SKM-1 (cell line): ENCODE measurements around the gene AGPAT1.

ENCODE experiments used
- DNase-seq: peaks from one replicate; lab custom pipeline; 2025; ENCODE audit not compliant: unreplicated experiment; lab: John Stamatoyannopoulos, UW

The AGPAT1 gene

DNA sequence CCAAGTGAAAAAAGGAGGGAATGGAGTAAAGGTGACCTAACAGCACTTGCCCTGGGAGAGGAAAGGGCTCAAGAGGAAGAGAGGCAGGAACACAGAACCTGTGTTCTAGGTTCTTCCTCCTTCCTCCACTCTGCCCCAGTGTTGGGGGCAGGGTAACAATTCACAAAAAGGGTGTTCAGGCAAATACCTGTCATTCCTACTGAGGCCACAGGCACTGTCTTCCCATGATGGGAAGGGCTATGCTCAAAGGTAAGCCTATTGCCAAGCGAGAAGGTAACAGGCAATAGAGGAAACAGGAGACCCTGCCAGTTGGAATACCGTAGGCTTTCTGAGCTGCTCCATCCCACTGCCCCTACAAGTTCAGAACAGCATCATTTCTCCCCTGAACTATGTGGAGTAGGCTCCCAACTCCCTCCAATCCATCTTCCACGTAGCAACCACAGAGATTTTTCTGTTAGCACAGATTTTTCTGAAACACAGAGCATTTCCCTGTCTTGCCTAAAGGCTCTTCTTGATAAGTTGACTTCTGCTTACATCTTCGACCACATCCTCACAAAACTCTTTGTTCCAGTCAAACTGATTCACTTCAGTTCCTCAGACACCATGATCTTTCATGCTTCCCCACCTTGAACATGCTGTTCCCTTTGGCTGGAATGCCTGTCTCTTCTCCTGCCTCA is 2.7 kb downstream of the AGPAT1 start:
- no peak for DNase-seq

DNA sequence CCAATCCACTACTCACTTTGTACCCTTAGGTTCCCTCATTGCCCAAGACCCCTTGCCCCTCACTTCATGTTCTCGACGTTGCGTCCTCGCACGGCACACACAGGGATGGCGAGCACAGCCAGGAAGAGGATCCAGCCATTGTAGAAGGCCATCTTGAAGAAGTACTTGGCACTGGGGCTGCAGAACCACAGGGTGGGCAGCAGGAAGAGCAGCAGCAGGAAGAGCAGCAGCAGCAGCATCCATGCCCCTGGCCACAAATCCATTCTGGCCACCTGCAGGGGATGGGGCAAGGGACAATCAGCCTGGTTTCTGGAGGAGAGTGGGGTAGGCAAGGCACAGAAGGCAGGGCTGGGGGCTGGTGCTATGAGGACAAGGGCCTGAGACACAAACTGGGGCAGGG is 4.7 kb downstream of the AGPAT1 start:
- DNase-seq = no peak

DNA sequence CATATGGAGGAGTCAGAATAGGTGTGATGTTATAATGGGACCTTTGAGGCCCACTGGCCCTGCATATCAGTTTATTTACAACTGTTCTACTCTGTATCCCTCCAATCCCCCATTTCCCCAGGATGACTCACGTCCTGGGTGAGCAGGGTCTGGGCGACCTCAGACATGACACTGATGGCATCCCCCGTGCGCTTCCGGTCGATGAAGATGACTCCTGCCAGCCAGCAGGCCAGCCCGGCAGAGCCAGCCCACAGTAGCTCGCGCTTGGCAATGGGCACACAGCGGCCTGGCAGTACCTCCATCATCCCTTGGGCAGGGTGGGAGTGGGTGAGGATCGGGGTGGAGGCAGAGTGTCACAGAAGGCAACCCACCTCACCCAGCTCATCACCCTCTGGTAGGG is 5.6 kb downstream of the AGPAT1 start:
- DNase-seq = no peak

DNA sequence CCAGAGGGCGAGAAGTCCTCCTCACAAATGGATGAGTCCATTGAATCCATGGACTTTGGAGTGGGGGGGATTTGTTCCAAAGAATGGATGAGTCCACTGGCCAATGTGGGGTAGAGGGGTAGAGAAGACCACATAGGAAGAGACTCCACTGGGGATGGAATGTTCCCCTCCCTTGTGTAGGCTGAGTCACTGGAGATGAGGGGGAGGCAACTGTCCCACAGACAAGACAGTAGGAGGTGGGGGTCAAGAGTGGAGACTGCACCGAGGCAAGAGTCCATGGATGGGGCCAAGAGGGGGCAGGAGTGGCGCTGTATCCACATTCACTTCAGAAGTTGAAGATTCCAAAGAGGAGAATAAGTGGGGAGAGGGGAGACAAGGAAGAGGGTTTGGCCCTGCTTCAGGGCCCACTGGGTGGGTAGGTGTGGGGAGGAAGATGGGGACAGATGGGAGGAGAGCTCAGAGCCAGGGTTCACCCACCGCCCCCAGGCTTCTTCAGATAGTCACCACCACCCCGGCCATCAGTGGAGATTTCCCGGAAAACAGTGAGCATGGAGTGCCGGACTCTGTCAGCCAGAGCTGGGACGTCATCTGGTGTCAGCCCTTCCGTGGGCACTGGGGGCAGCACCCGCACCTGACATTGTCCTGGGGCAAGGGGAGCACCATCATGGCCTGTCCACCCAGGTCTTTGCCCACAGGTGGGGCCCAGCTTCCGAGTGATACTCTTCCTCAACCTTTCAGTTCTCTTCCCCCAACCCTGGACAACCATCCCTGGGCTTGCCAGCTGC is 6.9 kb downstream of the AGPAT1 start:
- DNase-seq = no peak

DNA sequence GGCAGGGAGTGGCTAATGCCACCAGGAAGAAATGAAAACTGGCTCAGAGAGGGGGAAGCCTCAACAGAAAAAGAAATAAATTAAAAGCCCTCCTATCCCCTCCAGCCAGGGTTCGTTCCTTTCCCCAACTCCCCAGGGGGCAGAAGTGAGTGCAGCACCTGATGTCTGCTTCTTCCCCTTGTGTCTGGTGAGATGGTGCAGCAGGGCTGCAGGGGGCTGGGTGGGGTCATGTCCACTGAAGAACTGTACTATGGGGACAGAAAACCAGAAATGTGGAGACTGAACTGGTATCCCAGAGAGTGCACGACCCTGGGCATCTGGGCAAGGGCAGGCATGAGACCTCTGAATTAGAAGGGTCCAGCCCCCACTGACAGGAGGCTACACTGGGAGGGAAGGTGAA is 7.5 kb downstream of the AGPAT1 start:
- DNase-seq = no peak

DNA sequence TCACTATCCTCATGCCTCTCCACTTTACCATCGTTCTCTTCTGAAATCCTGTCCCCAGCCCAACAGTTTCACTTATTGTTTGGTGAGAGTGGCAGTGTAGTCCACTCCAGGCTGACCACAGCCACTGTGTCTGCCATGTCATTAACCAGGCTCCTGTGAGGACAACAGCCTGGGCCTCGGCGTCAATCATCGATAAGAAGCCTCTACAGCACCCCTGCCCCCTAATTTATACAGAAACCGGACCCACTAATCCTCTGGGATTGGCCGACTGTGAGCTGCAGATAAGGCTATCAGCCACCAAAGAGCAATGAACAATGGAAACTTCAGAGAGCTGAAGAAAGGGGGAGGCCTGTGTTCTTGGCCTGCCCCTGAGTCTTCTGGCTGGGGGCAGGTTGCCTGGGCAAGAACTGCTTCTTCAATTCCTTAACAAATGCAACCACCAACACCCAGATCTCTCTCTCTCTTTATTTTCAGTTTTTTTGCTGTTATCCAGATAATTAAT is 8.1 kb downstream of the AGPAT1 start:
- DNase-seq = no peak

DNA sequence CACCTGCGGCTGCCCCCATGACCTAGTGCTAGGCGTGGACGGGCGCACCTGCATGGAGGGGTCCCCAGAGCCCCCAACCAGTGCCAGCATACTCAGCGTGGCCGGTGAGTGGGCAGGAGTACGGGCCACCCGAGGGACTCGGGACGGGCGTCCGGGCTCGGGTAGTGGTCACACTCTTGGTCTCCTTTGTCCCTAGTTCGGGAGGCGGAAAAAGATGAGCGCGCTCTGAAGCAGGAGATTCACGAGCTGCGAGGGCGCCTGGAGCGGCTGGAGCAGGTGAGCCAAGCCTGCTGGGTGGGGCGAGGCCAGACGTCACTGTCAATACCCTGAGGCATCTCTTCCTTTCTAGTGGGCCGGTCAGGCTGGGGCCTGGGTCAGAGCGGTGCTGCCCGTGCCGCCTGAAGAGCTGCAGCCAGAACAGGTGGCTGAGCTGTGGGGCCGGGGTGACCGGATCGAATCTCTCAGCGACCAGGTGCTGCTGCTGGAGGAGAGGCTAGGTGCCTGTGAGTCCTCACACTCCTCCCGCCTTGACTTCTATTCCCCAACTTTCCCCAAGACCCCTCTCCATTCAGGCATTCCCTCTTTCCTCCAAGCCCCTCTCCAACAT is 8.6 kb downstream of the AGPAT1 start:
- no peak for DNase-seq

DNA sequence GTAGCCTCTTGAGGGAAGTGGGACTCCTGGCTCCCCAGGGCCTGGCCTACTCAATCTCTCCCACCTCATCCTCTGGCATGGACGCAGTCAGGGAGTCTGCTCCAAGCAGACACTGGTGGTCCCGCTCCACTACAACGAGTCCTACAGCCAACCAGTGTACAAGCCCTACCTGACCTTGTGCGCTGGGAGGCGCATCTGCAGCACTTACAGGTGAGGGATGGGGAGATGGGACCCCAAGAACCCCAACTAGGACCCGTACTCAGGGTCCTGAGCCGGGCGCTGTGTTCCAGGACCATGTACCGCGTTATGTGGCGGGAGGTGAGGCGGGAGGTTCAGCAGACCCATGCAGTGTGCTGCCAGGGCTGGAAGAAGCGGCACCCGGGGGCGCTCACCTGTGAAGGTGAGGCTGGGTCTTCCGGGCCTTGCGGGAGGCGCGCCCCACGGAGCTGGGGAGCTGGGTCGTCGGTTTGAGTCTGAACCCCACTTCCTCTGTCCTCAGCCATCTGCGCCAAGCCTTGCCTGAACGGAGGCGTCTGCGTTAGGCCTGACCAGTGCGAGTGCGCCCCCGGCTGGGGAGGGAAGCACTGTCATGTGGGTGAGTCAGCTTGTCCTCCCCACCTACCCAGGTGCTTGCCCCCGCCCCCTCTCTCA is 9.3 kb downstream of the AGPAT1 start:
- DNase-seq = no peak

DNA sequence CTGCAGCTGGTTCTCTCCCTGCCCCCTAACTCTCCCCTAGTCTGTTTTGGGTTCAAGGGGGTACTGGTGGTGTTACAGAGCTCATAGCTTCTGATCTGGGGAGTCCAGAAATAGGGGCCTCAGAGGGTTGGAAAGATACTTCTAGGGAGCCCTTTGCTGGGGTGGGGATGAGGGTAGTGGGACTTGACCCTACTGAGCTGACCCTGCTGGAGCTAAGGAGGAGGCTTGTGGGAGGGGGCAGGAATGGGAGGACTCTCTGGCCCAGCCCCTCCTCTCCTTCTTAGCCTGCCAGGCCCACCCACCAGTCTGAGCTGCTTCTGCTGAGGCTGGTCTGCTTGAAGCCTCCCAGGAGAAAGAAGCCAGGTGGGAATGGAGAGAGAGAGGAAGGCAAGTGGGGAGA is 11.6 kb downstream of the AGPAT1 start, which contains the start of gene EGFL8:
Gene EGFL8 (plus strand): TSS at position 301 of the 400 bp plus-strand sequence. CDS start 1,571 bp downstream, outside the sequence.
- no peak for DNase-seq

DNA sequence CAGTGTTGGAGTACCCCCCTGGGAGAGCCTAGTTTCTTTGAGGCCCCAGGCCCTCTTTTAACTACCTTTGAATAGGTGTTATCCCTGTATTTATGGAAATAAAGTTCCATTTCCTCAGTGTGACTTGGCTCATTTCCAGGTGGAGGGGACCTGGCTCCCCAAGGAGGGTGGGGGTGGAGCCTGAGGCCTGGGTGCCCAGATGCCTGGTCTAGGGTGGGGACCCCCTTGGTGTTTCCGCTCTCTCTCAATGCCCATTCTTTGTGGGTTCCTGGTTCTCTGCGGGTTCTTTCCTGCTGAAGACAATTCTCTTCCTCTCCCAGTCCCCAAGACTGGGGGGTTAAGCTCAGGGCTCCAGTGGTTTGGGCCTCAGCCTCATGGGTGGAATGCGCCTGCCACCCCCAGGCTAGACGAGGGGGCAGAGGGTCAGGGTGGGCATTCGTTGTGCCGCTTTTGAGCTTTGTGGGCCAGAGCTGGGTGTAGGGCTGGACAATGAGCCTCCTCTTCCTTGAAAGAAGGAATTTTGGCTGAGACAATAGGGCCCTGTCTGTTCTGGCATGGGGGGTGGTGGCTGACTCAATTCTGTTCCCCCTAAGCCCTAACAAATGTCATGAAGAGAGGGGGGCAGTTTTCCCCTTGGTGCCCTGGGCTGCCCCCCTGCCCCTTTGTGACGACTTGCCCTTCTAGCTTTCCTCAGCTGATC is 12.2 kb downstream of the AGPAT1 start:
- DNase-seq = no peak

DNA sequence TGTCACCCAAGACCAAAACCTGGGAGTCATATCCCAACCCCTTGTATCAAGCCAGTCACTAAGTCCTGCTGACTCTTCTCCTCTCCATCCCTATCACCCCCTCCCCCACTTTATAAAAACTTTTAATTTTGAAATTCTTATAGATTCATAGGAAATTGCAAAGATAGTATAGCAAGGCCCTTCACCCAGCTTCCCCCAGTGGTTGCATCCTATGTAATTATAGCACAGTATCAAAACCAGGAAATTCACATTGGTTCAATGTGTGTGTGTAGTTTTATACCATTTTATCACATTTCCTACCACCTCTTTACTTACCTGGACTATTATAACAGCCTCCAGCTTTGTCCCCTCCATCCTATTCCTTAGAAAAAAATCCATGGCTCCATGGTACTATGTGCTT is 17.8 kb downstream of the AGPAT1 start:
- DNase-seq = no peak

DNA sequence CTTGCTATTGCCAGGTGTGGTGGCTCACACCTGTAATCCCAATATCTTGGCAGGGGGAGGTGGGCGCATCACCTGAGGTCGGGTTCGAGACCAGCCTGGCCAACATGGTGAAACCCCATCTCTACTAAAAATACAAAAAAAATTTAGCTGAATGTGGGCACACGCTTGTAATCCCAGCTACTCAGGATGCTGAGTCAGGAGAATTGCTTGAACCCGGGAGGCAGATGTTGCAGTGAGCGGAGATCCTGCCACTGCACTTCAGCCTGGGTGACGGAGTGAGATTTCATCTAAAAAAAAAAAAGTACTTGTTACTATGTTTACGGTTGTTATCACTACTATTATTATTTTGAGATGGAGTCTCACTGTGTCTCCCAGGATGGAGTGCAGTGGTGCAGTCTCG is 19.0 kb downstream of the AGPAT1 start:
- DNase-seq = no peak

DNA sequence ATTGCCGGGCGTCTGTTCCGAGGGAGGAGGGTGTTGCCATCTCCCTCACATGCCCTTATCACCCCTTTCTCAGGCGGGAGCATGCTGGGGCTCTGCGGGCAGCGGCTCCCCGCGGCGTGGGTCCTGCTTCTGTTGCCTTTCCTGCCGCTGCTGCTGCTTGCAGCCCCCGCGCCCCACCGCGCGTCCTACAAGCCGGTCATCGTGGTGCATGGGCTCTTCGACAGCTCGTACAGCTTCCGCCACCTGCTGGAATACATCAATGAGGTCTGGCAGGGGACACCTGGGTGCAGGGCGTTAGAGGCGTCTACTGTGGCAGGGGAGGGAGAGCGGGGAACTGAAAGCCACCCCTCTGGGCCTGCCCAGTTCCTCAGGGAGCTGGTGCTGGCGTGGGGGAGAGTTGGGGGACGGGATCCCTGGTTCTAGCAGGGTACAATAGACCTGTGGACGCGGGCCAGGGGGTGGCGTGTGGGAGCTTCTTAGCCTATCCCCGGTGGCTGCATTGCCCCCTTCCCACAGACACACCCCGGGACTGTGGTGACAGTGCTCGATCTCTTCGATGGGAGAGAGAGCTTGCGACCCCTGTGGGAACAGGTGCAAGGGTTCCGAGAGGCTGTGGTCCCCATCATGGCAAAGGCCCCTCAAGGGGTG is 21.2 kb downstream of the AGPAT1 start:
- DNase-seq = peak; percentile 20

DNA sequence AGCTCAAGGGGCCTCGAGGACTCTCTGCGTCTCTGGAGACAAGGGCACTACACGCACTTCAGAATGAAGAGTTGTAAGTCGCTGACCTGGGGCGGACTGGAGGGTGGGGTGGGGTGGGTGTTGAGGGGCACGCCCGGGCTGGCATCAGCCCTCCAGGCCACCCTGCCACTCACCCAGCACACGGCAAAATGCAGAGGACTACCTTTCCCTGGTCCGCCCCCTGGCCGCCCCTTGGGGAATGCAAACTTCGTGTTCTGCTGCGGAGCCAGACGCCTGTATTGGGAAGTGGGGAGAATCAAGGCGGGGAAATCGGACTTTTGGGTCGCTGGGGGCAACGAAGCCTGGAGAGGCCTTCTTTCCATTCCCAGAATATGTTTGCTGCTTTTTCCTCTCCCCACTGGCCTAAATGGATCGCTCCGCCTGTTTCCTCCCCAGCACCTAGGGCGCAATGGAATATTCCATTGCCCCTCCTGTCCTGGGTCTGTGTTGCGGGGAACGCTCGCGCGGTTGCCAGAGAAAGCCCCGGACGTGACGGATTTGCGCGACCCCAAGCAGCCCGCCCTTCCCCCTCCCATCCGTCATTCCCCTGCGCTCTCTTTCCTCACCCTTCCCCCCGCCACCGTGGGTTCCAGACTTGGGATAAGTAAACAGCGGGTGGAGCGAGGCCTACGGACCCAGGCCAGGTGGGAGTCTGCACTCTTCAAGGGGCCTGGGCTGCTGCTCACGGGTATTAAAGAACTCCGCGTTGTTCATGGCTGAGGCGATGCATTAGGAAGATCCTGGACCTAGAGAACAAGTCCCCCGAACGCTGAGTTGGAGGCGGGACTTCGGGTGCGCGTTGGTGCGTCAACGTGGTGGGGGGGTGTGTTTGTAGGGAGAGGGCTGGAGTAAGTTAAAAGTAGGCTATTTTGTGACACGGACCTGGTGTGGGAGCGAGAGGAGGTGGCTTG is 22.0 kb downstream of the AGPAT1 start, which contains the start of gene PPT2:
Gene PPT2 (plus strand): TSS at position 578 of the 950 bp plus-strand sequence. CDS start 454 bp downstream, outside the sequence.
- DNase-seq = peak; percentile 59

DNA sequence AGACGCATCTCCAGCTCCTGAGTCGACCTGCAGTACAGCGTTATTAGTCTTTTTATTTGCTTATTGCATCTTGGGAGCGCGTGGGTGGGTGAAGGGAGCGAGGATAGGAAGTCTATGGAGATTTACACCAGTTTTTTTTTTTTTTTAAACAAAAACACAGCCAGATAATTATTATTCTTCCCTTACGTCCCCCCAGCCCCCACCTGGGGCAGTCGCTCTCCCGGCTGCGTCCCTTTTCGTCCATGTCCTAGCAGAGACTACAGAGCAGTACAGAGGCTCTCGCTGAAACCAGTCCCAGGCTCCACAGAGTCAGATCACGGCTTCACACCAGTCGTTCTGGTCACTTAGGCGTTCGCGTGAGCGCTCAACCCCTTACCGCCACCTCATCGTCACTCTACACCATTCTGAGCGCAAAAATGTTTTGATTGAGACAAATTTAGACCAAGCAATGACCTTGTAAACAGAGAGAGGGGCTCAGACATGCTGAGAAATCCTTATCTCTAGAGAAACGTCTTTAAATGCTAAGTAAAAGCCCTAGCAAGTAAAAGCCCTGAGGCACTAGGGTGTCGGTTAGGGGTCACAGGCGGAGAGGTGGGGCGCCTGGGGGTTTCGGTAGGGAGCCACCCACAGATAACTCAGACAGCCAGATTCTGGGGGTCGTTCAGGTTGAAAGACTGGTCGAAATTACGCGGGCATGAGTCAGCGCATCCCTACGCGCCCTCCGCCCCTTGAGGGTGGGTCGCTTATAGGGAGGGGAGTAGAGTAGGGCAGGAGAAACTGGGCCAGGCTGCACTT is 22.9 kb downstream of the AGPAT1 start:
- DNase-seq = no peak

DNA sequence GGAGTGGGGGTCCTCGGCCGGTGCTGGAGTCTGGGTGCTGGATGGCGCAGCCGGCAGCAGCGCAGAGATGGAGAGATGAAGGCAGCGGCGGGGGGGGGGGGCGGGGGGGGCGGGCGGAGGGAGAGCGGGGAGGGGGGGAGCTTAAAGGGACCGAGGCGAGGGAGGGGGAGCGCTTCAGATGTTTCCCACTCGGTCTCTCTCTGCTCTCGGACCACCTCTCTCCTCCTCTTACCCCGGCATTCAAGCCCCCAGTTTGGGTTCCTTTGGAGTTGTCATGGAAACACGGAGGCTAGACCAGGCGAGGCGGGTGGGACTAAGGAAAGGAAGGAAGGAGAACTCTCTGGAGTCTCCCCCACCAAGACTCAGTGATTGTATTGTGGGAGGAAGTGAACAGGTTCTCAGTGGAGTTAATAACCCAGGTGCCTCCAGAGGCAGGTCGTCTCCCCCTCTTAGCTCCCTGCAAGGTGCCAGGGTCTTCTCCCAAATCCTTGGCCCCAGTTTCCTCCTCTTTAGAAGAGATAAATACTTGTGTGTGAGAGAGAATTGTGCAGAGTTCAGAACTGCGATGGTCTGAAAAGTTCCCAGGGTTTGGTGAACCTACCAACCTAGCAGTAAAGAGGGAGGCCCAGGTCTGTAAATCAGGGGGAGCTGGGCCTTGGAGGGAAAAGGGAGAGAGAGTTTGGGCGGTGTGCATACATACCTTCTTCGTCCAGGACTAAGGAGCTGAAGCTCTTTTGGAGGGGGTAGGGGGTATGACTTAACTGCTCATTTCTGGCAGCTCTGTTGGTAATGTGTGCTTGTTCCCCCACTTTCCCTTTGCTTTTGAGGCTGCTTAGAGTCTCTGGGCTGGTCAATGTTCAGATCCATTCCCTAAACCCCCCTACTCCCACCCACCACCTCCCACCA is 23.8 kb downstream of the AGPAT1 start, which contains the start of gene PRRT1:
Gene PRRT1 (minus strand): TSS at position 77 of the 906 bp plus-strand sequence. CDS start 112 bp downstream, outside the sequence.
- no peak for DNase-seq
